Ascending aorta (tissue), 2 donors: ENCODE data around the gene GNS. TPM values are rescaled to one million over a fixed set of nuclear protein-coding genes. Genes with fewer than 3 reads are reported as not detected.
A peak's percentile ranks its signal among the peaks of the same experiment; 100 is the strongest.

Source experiments
- DNase-seq, 2 donors: peaks; one replicate each; pipeline ENCODE4 v3.0.0-alpha.2; 2019; ENCODE audit warnings: low spot score in 2 of 2
- H3K27ac ChIP-seq, 2 donors: fragments of 200-600 bp; sonication (generic); one replicate each; pipeline ENCODE4 v1.5.1; 2016 to 2017; ENCODE audit warnings: mild to moderate bottlenecking in 1 of 2
- H3K27me3 ChIP-seq: fragments of 200-600 bp; sonication (generic); one replicate; pipeline ENCODE4 v1.5.1; 2017
- H3K36me3 ChIP-seq, 2 donors: fragments of 200-600 bp; sonication (generic); one replicate each; pipeline ENCODE4 v1.5.1; 2016
- H3K4me1 ChIP-seq, 2 donors: fragments of 200-600 bp; sonication (generic); one replicate each; pipeline ENCODE4 v1.5.1; 2016 to 2017; ENCODE audit warnings: mild to moderate bottlenecking in 1 of 2
- H3K4me3 ChIP-seq, 2 donors: fragments of 200-600 bp; sonication (generic); one replicate each; pipeline ENCODE4 v1.5.1; 2016 to 2017; ENCODE audit warnings: mild to moderate bottlenecking in 1 of 2
- H3K9me3 ChIP-seq, 2 donors: fragments of 200-600 bp; sonication (generic); one replicate each; pipeline ENCODE4 v1.5.1; 2016
- CTCF ChIP-seq, 3 experiments: fragments of 200-600 bp in 2 of 3; fragments of 450-650 bp in 1 of 3; sonication (generic) in 2 of 3; IDR thresholded peaks; one replicate each; pipeline ENCODE4 v1.5.1; 2016 to 2019; ENCODE audit warnings: antibody characterized with exemption in 3 of 3, mild to moderate bottlenecking in 1 of 3, moderate library complexity in 1 of 3
- intact Hi-C: fragments of 100-400 bp; cut with DNase I; formaldehyde crosslinking; loops from one replicate; pipeline ENCODE4 v1.15.1; 2023
- total RNA-seq: library from RNA; depleted of rRNA; stranded (reverse); fragments of >200 nt; gene quantifications from one replicate; pipeline ENCODE4 v1.1.0, GENCODE V29; 2016

Gene GNS
- total RNA-seq, 1 donor from 2014 or later, result 105 TPM

GRCh38 chr12:64801381-64801780, 42.2 kb upstream of the GNS start:
- H3K27me3 ChIP-seq, result no peaks in the 10 kb centered on the region
- no peak for DNase-seq
- H3K4me3 ChIP-seq, result no peak overlapping the region
- H3K27ac ChIP-seq, result no peak overlapping the region
- intact Hi-C loops, result no loop called here
- TF ChIP-seq CTCF (IDR thresholded peaks at IDR 0.05), result no peak
- no peaks in the 10 kb centered on the region for H3K36me3 ChIP-seq
- H3K4me1 ChIP-seq, result no peaks in the 10 kb centered on the region
- H3K9me3 ChIP-seq, result no peaks in the 10 kb centered on the region

GRCh38 chr12:64800640-64801039, 41.4 kb upstream of the GNS start:
- no peak for TF ChIP-seq CTCF (IDR thresholded peaks at IDR 0.05)
- intact Hi-C loops, result no loop called here
- no peak overlapping the region for H3K4me3 ChIP-seq
- no peak for DNase-seq
- no peaks in the 10 kb centered on the region for H3K4me1 ChIP-seq
- H3K9me3 ChIP-seq, result no peaks in the 10 kb centered on the region
- no peak overlapping the region for H3K27ac ChIP-seq
- no peaks in the 10 kb centered on the region for H3K36me3 ChIP-seq
- H3K27me3 ChIP-seq, result no peaks in the 10 kb centered on the region

- no peaks in the 10 kb centered on the region for H3K9me3 ChIP-seq
- intact Hi-C loops, result no loop called here
- H3K4me3 ChIP-seq, result no peak overlapping the region
- no peaks in the 10 kb centered on the region for H3K36me3 ChIP-seq
- no peak for DNase-seq
- no peaks in the 10 kb centered on the region for H3K4me1 ChIP-seq
- H3K27ac ChIP-seq, result no peak overlapping the region
- no peaks in the 10 kb centered on the region for H3K27me3 ChIP-seq
- no peak for TF ChIP-seq CTCF (IDR thresholded peaks at IDR 0.05)
Observed at GRCh38 chr12:64798165-64798564, 39.0 kb upstream of the GNS start.

GRCh38 chr12:64797156-64797555, 38.0 kb upstream of the GNS start:
- H3K36me3 ChIP-seq, result no peaks in the 10 kb centered on the region
- no peak overlapping the region for H3K4me3 ChIP-seq

GRCh38 chr12:64796205-64796845, 37.1 kb upstream of the GNS start:
- H3K4me3 ChIP-seq, result no peak overlapping the region
- no peaks in the 10 kb centered on the region for H3K36me3 ChIP-seq
- no peaks in the 10 kb centered on the region for H3K27me3 ChIP-seq
- intact Hi-C loops, result no loop called here
- H3K4me1 ChIP-seq, result no peaks in the 10 kb centered on the region
- no peak overlapping the region for H3K27ac ChIP-seq
- H3K9me3 ChIP-seq, result no peaks in the 10 kb centered on the region
- peak; percentile 45 to 74 (median 72) for TF ChIP-seq CTCF (IDR thresholded peaks at IDR 0.05)
- peak in 1 of 2 donors; percentile 81 for DNase-seq

More at GRCh38 chr12:64797156-64797555, 38.0 kb upstream of the GNS start:
- H3K4me1 ChIP-seq, result no peaks in the 10 kb centered on the region
- DNase-seq, result no peak
- H3K27me3 ChIP-seq, result no peaks in the 10 kb centered on the region
- H3K27ac ChIP-seq, result no peak overlapping the region
- no peaks in the 10 kb centered on the region for H3K9me3 ChIP-seq
- TF ChIP-seq CTCF (IDR thresholded peaks at IDR 0.05), result no peak
- intact Hi-C loops, result no loop called here

- Histone ChIP-seq H3K9me3 (no peaks in the 10 kb centered on the region), H3K36me3 (no peaks in the 10 kb centered on the region), H3K4me3 (no peak overlapping the region), H3K27ac (no peak overlapping the region), H3K27me3 (no peaks in the 10 kb centered on the region), H3K4me1 (no peaks in the 10 kb centered on the region)
- intact Hi-C loops, result no loop called here
- DNase-seq, result no peak
- TF ChIP-seq CTCF (IDR thresholded peaks at IDR 0.05), result no peak
Observed at GRCh38 chr12:64794305-64794704, 35.1 kb upstream of the GNS start.
